ENCODE data around the gene LLGL2.
A peak's percentile ranks its signal among the peaks of the same experiment; 100 is the strongest.

Gene LLGL2

DNA sequence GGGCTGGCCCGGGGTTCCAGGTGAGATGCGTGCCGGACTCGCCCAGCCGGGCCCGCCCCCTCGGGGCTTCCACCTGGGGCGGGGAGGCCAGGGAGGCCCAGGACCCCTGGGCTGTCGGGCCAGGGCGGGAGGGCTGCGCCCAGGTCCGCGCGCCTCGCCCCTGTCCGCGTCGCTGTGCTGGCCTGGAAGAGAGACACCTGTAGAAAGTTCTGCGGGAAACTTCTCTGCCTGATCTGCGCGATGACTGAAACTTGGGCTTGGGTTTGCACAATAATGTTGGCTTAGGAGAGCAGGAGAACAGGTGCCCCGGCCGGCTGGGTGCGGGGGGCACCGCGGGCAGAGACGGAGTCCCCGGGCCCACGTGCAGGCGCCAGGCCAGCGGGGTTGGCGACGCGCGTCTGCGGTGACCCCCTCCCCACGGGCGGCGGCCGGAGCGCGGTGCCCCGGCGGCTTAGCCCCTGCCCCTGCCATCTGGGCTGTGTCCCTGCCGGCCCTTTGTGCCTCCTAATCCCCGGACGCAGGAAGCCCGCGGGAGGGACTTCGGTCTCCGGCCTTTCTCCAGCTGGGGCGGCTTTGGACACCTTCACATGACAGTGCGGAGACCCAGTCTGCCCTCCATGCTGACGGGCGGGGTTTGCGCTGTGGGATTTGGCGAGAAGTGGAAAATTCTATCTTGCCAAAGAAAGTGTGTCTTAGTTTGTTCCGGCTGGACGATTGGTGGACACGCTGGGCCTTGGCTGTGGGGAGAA lies 483 bp downstream of the LLGL2 start:
- Histone ChIP-seq H3K9ac (ENCODE audit: low read length in 2 of 2) (peak overlapping the region in 1 of 2 donors; percentile 21), H3K36me3 (ENCODE audit: control insufficient read depth in 2 of 2, insufficient read depth in 2 of 2, low read length in 2 of 2) (no peaks in the 10 kb centered on the region), H3K27ac (ENCODE audit: low read length) (no peak overlapping the region), H3K4me1 (ENCODE audit: control insufficient read depth, insufficient read depth, low read length) (peaks cover 19% of the 10 kb centered on the region), H3K9me3 (ENCODE audit: control insufficient read depth in 2 of 2, low read length in 2 of 2) (no peaks in the 10 kb centered on the region), H3K27me3 (ENCODE audit: control insufficient read depth in 1 of 2, insufficient read depth in 2 of 2, low read length in 2 of 2) (peaks cover 2 to 8% of the 10 kb centered on the region in 2 donors), H3K4me3 (ENCODE audit: low read length in 2 of 2) (peak overlapping the region; percentile 31 to 76)

DNA sequence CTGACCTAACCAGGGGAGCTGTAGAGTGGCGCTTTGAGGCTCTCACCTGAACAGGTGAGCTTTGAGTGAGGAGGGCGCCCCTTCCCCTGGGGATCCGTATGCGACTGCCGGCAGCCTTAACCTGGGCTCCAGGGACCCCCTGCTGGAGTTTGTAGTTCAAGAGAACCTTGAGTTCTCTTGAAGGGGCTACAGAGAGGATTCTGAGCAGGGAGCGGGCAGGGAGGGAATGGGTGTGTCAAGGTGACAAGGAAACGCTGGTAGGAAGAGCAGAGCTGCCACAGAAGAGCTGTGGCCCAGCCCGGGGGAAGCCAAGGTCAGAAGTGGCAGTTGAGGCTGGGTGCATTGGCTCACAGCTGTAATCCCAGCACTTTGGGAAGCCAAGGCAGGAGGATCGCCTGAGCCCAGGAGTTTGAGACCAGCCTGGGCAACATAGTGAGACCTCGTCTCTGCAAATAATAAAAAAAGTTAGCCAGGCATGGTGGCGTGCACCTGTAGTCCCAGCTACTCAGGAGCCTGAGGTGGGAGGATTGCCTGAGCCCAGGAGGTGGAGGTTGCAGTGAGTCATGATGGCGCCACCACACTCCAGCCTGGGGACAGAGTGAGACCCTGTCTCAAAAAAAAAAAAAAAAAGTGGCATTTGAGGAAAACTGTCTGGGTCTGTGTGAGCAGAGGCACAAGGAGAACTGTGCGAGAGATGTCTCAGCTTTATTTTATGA lies 1.2 kb downstream of the LLGL2 start:
- Histone ChIP-seq H3K27me3 (ENCODE audit: control insufficient read depth in 1 of 2, insufficient read depth in 2 of 2, low read length in 2 of 2) (peaks cover 2 to 8% of the 10 kb centered on the region in 2 donors), H3K27ac (ENCODE audit: low read length) (no peak overlapping the region), H3K9me3 (ENCODE audit: control insufficient read depth in 2 of 2, low read length in 2 of 2) (no peaks in the 10 kb centered on the region), H3K9ac (ENCODE audit: low read length in 2 of 2) (no peak overlapping the region), H3K36me3 (ENCODE audit: control insufficient read depth in 2 of 2, insufficient read depth in 2 of 2, low read length in 2 of 2) (no peaks in the 10 kb centered on the region), H3K4me3 (ENCODE audit: low read length in 2 of 2) (peak overlapping the region in 1 of 2 donors; percentile 76), H3K4me1 (ENCODE audit: control insufficient read depth, insufficient read depth, low read length) (peaks cover 19% of the 10 kb centered on the region)

DNA sequence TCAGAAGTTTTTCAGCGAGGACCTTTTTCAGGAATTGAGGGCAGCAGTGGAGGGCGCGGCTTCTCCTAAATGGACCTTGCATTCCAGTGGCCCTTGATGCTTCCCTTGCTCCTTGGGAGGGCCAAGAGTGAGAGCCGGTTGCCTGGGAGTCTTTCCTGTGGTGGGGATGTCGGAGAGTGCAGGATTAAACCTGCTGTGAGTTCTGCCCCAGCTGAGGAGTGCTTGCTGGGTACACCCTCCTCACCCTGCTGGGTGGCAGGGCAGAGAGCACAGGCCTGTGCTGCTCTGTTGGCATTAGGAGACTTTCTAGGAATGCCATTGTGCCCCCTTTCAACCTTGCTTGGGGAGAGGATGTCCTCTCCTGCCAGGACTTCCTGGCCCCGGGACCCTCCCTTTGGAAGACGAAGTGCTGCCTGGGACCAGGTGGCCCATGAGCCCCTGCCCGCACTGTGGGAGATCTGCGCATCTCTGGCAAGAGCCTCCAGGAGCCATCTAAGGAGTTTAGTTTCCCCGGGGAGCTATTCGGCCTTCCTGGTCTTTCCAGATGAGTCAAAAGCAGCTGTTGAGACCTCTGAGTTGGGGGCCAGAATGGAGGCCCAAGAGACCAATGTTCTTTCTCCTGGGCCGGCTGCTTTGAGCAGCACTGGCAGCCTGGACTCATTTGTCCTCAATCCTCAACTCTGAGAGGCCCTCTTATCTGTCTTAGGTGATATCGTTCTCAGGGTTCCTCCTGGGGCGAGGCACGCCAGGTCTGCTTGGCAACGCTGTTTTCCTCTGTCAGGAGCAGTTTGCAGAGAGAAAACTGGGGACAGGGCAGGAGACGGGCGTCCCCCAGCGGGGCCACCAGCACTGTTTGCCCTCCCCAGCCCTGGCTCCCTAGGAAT lies 5.6 kb downstream of the LLGL2 start:
- Histone ChIP-seq H3K36me3 (ENCODE audit: control insufficient read depth in 2 of 2, insufficient read depth in 2 of 2, low read length in 2 of 2) (no peaks in the 10 kb centered on the region), H3K27me3 (ENCODE audit: control insufficient read depth in 1 of 2, insufficient read depth in 2 of 2, low read length in 2 of 2) (peaks cover 2 to 5% of the 10 kb centered on the region in 2 donors)

GRCh38 chr17:75531721-75532072 lies 6.2 kb downstream of the LLGL2 start:
- H3K27me3 ChIP-seq (ENCODE audit: control insufficient read depth in 1 of 2, insufficient read depth in 2 of 2, low read length in 2 of 2): peaks cover 0 to under 1% of the 10 kb centered on the region in 2 donors
- H3K4me1 ChIP-seq (ENCODE audit: control insufficient read depth, insufficient read depth, low read length): peaks cover under 1% of the 10 kb centered on the region
- no peaks in the 10 kb centered on the region for H3K9me3 ChIP-seq (ENCODE audit: control insufficient read depth in 2 of 2, low read length in 2 of 2)
- no peak overlapping the region for H3K27ac ChIP-seq (ENCODE audit: low read length)
- H3K4me3 ChIP-seq (ENCODE audit: low read length in 2 of 2): no peak overlapping the region
- no peaks in the 10 kb centered on the region for H3K36me3 ChIP-seq (ENCODE audit: control insufficient read depth in 2 of 2, insufficient read depth in 2 of 2, low read length in 2 of 2)
- no peak overlapping the region for H3K9ac ChIP-seq (ENCODE audit: low read length in 2 of 2)

More for the DNA sequence above, 5.6 kb downstream of the LLGL2 start:
- Histone ChIP-seq H3K9me3 (ENCODE audit: control insufficient read depth in 2 of 2, low read length in 2 of 2) (no peaks in the 10 kb centered on the region), H3K9ac (ENCODE audit: low read length in 2 of 2) (no peak overlapping the region), H3K4me1 (ENCODE audit: control insufficient read depth, insufficient read depth, low read length) (peaks cover 6% of the 10 kb centered on the region), H3K27ac (ENCODE audit: low read length) (no peak overlapping the region), H3K4me3 (ENCODE audit: low read length in 2 of 2) (no peak overlapping the region)

- no peaks in the 10 kb centered on the region for H3K36me3 ChIP-seq (ENCODE audit: control insufficient read depth in 2 of 2, insufficient read depth in 2 of 2, low read length in 2 of 2)
- H3K4me3 ChIP-seq (ENCODE audit: low read length in 2 of 2): no peak overlapping the region
- no peak overlapping the region for H3K27ac ChIP-seq (ENCODE audit: low read length)
- no peaks in the 10 kb centered on the region for H3K4me1 ChIP-seq (ENCODE audit: control insufficient read depth, insufficient read depth, low read length)
- no peaks in the 10 kb centered on the region for H3K9me3 ChIP-seq (ENCODE audit: control insufficient read depth in 2 of 2, low read length in 2 of 2)
- no peak overlapping the region for H3K9ac ChIP-seq (ENCODE audit: low read length in 2 of 2)
- H3K27me3 ChIP-seq (ENCODE audit: control insufficient read depth in 1 of 2, insufficient read depth in 2 of 2, low read length in 2 of 2): no peaks in the 10 kb centered on the region
Observed at GRCh38 chr17:75535119-75535537, 9.6 kb downstream of the LLGL2 start.

DNA sequence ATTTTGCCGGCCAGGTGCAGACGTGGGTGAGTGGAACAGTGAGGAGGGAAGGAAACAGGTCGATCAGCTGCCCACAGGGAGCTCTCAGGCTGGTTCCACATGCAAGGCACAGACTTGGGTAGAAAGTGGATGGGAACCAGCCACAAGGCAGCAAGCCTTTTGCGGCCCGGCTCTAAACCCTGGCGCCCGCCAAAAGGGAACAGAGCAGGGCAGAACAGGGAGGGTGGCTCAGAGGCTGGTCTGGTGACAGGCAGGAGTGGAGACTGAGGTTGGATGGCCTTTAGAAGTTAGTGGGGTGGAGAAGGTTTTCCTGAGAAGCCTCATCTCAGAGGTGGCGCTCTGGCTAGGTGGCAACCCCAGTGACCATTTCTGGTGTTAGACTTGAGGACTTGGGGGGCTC lies 10.4 kb downstream of the LLGL2 start:
- Histone ChIP-seq H3K27ac (ENCODE audit: low read length) (no peak overlapping the region), H3K4me3 (ENCODE audit: low read length in 2 of 2) (no peak overlapping the region), H3K27me3 (ENCODE audit: control insufficient read depth in 1 of 2, insufficient read depth in 2 of 2, low read length in 2 of 2) (no peaks in the 10 kb centered on the region), H3K9ac (ENCODE audit: low read length in 2 of 2) (no peak overlapping the region), H3K36me3 (ENCODE audit: control insufficient read depth in 2 of 2, insufficient read depth in 2 of 2, low read length in 2 of 2) (no peaks in the 10 kb centered on the region), H3K4me1 (ENCODE audit: control insufficient read depth, insufficient read depth, low read length) (no peaks in the 10 kb centered on the region), H3K9me3 (ENCODE audit: control insufficient read depth in 2 of 2, low read length in 2 of 2) (no peaks in the 10 kb centered on the region)

DNA sequence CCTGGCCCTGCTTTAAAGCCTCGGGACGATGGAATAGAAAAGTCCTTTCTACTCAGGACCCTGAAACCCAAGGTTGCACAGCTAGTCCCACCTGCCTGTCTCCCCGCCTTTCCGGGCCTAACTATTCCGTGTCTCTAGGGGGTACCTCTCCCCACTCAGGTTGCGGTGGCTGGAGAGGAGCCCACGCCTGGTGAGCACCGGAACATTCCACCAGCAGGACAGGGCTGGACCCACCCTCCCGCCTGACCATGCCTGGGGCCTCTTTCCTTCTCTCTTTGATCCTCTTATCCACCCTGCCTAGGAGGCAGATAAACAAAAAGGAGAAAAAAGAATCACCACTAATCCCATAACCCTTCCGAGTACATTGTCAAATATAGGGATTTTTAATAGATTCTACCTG lies 10.9 kb downstream of the LLGL2 start:
- no peak overlapping the region for H3K9ac ChIP-seq (ENCODE audit: low read length in 2 of 2)
- no peaks in the 10 kb centered on the region for H3K4me1 ChIP-seq (ENCODE audit: control insufficient read depth, insufficient read depth, low read length)

GRCh38 chr17:75539967-75540729 lies 14.7 kb downstream of the LLGL2 start:
- Histone ChIP-seq H3K9ac (ENCODE audit: low read length in 2 of 2) (no peak overlapping the region), H3K36me3 (ENCODE audit: control insufficient read depth in 2 of 2, insufficient read depth in 2 of 2, low read length in 2 of 2) (no peaks in the 10 kb centered on the region), H3K4me3 (ENCODE audit: low read length in 2 of 2) (no peak overlapping the region), H3K27ac (ENCODE audit: low read length) (no peak overlapping the region), H3K9me3 (ENCODE audit: control insufficient read depth in 2 of 2, low read length in 2 of 2) (no peaks in the 10 kb centered on the region), H3K4me1 (ENCODE audit: control insufficient read depth, insufficient read depth, low read length) (no peaks in the 10 kb centered on the region), H3K27me3 (ENCODE audit: control insufficient read depth in 1 of 2, insufficient read depth in 2 of 2, low read length in 2 of 2) (no peaks in the 10 kb centered on the region)

More for the DNA sequence above, 10.9 kb downstream of the LLGL2 start:
- Histone ChIP-seq H3K4me3 (ENCODE audit: low read length in 2 of 2) (no peak overlapping the region), H3K27me3 (ENCODE audit: control insufficient read depth in 1 of 2, insufficient read depth in 2 of 2, low read length in 2 of 2) (no peaks in the 10 kb centered on the region), H3K27ac (ENCODE audit: low read length) (no peak overlapping the region), H3K9me3 (ENCODE audit: control insufficient read depth in 2 of 2, low read length in 2 of 2) (no peaks in the 10 kb centered on the region), H3K36me3 (ENCODE audit: control insufficient read depth in 2 of 2, insufficient read depth in 2 of 2, low read length in 2 of 2) (no peaks in the 10 kb centered on the region)

- H3K9ac ChIP-seq (ENCODE audit: low read length in 2 of 2): no peak overlapping the region
- H3K27ac ChIP-seq (ENCODE audit: low read length): no peak overlapping the region
- no peaks in the 10 kb centered on the region for H3K9me3 ChIP-seq (ENCODE audit: control insufficient read depth in 2 of 2, low read length in 2 of 2)
Observed at GRCh38 chr17:75540923-75541503, 15.5 kb downstream of the LLGL2 start.

GRCh38 chr17:75542229-75542628 lies 16.7 kb downstream of the LLGL2 start:
- Histone ChIP-seq H3K9me3 (ENCODE audit: control insufficient read depth in 2 of 2, low read length in 2 of 2) (no peaks in the 10 kb centered on the region), H3K27ac (ENCODE audit: low read length) (no peak overlapping the region), H3K36me3 (ENCODE audit: control insufficient read depth in 2 of 2, insufficient read depth in 2 of 2, low read length in 2 of 2) (no peaks in the 10 kb centered on the region), H3K9ac (ENCODE audit: low read length in 2 of 2) (no peak overlapping the region), H3K4me1 (ENCODE audit: control insufficient read depth, insufficient read depth, low read length) (no peaks in the 10 kb centered on the region), H3K4me3 (ENCODE audit: low read length in 2 of 2) (no peak overlapping the region), H3K27me3 (ENCODE audit: control insufficient read depth in 1 of 2, insufficient read depth in 2 of 2, low read length in 2 of 2) (no peaks in the 10 kb centered on the region)

More at GRCh38 chr17:75540923-75541503, 15.5 kb downstream of the LLGL2 start:
- no peak overlapping the region for H3K4me3 ChIP-seq (ENCODE audit: low read length in 2 of 2)
- no peaks in the 10 kb centered on the region for H3K36me3 ChIP-seq (ENCODE audit: control insufficient read depth in 2 of 2, insufficient read depth in 2 of 2, low read length in 2 of 2)
- no peaks in the 10 kb centered on the region for H3K4me1 ChIP-seq (ENCODE audit: control insufficient read depth, insufficient read depth, low read length)
- H3K27me3 ChIP-seq (ENCODE audit: control insufficient read depth in 1 of 2, insufficient read depth in 2 of 2, low read length in 2 of 2): no peaks in the 10 kb centered on the region

All from stomach smooth muscle (tissue), 2 donors.